ENCODE results near the gene PCED1B. TPM values are rescaled to one million over a fixed set of nuclear protein-coding genes. Genes with fewer than 3 reads are reported as not detected.
"Not testable (repeated sequence)": the region's sequence is repeated elsewhere in the genome, so short reads cannot be mapped to it uniquely, and the experiment has no call there.

The PCED1B gene
- polyA plus RNA-seq, 1 donor: 0.72 TPM

DNA sequence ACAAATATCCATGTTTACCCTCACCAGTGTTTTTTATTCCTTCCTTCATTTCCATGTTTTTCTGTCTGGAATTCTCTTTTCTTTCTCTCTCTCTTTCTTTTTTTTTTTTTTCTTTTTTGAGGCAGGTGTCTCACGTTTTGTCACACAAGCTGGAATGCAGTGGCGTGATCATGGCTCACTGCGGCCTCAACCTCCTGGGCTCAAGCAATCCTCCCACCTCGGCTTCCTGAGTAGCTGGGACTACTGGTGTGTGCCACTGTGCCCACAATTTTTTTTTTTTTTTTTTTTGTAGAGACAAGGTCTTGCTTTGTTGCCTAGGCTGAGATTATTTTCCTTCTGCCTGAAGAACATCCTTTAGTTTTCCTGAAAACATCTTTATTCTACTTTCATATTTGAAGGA lies 15.4 kb downstream of the PCED1B start:
- DNase-seq: no peak

DNA sequence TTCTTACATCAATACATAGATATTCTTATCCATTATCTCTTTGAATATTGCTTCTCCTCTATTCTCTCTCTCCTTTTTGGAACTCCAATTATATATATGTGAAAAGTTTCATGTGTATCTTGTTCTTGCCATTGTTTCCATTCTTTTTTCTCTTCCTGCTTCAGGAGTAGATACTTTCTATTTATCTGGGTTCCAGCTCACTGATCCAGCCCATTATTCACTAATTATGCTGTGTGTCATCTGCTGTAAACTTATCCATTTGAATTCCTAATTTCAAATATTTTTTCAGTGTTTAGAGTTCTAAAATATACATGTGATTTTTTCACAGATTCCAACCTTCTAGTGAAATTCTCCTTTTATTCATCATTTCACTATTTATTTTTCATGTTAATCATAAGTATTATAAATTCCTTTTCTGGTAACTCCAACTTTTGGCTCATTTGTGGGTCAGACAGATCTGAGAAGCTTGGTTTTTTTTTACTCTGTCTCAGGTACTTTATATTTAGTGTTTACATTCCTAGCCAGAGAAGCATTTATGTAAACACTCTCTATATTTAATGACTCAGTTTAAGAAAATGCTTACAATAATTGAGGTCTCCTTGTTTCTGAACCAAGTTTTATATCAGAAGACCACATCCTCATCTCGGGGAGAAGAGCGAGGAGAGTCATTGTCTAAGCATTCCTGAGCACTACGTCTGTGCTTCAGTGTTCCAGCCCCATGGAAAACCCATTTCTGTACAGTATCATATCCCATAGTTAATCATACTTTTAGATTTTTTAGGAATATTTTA lies 16.2 kb downstream of the PCED1B start:
- DNase-seq: no peak

DNA sequence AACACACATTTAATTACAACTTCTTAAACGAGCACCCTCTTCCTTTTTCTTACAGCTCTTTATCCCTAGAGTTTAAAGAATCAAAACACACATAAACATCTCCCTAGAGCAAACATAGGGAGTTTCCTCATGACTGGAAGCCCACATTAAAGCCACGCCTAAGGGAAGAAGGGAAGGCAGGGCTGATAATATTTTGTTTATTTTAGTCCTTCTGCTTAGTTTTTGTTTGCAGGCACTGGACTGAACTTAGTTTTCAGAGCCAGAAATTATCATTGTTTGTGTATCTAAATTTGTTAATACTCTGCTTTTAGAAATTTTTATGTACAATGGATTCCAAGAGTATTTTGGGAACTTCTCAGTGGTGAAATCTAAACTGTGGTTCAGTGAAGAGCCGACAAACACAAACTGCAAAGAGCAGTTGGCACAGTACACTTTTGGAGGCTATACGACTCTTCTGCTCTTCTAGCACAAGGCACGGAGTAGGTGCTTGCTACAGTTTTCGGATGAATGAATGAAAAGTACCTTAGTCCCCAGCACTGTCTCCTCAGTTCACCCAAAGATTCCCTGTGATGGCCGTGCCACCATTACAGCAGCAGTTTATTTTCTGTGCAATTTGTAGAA lies 18.0 kb downstream of the PCED1B start:
- no peak for DNase-seq

DNA sequence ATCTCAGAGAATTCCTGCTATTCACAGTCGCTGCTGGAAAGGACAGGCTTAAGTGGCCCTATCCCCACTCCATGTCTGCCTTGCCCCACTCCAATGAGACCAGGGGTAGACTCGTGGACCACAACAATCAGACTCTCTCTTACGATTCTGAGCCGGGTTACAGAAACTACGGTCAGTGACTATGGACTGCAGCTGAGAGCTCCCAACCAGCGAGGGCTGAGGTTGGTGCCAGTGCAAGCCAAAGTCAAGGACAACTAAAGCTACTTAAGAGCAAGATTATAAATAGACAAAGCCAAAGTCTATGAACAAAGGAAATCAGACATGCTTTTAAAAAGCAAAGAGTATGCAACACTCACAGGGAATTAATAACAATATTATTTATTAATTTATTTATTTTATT lies 18.7 kb downstream of the PCED1B start:
- DNase-seq: no peak

DNA sequence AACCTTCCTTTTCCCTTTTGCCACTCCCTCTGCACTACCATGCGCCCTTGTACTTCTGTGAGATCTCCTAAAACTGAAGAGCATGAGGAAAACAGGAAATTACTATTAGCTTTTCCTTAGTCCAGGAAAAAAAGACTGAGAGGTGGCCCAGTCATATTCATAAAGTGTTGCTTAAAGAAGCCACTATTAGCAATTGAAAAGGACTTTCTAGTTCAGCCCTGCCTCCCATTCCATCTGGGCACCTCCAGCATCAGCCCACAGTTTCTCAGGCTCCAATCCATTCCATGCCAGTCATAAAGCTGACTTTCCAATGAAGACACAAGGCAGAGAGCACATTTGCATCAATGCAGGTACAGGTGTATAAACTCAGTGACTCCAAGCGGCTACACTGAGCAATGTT lies 20.2 kb downstream of the PCED1B start:
- no peak for DNase-seq

DNA sequence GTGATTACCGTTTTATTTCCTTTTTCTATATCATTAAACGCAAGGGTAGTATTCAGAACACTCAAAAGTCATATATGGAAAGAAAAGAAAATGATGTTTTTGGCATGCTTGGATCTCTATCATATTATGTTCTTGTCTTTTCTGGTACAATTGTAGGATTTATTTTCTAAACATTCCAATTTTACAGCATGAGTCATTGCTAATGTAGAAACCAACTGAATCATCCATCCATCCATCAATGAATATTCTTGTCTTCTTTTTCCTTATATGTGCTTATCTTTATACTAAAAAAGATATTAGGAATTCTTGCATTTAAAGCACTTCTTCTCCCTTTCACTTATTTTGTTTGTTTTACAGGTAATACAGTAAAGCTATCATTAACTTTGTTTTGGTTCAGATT lies 20.7 kb downstream of the PCED1B start:
- no peak for DNase-seq

DNA sequence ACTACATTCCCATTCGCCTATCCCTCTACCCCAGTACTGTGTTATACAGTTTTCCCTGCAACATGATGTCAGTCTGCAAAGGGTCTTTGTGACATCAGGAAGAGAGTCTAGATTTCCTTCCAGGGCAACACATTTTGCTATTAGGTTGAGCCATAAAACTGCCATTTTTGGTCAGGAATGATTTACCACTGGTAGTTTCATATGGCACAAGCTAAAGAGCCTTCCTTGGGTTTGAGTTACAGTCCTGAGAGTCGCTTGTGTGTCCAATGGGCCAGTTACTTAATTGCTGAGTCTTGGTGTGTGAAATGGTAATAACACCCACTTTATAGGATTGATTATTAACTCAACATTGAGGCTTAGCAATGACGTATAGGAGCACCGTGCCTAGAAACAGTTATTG lies 23.0 kb downstream of the PCED1B start:
- no peak for DNase-seq

DNA sequence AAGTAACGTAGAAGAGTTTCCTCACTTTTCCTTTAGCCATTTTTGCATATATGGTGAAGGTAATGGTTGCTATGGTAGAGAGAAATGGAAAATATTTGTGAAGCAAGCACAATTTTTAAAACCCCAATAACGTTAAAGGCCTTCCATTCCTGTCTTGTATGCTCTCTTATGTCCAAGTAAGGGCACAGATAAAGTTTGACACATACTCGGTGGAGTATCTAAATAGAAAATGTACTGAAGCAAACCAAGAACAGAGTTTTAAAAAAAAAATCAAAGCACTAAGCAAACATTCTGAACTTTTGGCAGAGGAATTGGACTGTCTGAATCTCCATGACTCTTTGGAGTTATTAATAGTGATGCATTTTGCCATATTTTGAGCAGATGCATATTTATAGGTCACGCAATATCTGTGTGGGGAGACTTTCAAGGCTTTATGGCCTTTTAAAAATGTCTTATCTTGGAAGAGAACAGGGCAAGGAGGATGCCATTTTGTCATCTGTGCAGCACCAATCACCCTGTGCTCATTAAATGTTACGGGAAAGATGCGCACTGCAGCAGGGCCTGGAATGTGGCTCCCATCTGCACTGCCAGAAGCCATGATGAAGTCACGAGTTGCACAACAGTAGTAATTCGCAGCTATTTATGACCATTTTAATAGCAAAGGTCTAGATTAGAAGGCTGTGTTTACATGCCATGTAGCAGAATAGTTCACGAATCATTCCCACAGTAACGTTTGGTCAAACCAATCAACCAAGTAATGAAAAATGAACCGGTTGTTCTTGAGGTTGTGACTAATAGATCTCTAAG lies 23.6 kb downstream of the PCED1B start:
- no peak for DNase-seq

DNA sequence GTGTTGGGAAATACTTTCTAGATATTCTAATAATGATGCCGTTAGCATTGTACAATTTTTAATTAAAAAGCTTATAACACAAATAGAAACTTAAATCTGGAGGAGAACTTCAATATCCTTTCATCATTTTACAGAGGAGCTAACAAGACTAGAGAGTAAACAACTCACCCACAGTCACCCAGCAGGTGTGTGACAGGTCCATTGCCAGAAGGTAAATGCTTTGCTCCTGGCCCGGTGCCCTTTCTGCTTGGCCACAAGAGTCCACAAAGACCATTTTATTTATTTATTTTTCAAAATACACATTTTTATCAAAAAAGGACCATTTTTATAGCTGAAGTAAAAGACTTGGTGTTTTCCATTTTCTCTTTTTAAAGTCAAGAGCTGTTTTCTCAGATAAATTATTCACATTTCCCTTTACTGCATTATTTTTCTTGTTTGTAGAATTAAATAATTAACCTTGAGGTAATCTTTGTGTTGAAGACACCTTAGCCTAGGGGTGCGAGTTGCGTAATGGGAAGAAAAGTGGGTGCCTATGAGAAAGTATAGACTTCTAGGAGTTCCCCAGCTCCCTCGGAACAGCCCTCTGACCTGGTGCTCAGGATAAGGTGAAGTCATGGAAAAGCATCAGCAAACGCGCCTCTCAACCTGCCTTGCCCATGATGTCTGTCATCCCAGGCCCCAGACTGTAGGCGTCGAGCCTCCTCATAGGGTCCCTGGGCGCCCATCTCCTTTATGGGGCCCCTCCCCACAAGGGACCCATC lies 26.7 kb downstream of the PCED1B start:
- no peak for DNase-seq

DNA sequence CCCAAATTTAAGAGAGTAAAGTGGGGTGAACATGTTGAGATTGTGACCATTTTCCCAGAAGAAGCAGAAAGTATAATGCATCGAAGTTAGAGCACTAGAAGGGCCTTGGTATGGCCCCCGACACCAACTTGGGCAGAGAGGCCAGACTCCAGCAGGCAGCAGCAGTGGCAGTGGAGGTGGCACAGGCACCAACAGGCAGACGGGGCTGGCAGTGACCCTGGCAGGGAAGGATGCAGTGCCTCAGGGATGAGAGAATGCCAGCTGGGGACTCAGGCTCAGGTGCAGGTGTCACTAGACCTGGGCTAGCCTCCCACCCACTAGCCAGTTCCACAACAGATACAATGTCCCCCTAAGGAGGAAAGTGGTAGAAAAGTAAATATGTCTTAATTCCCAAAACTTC lies 28.0 kb downstream of the PCED1B start:
- DNase-seq: no peak

DNA sequence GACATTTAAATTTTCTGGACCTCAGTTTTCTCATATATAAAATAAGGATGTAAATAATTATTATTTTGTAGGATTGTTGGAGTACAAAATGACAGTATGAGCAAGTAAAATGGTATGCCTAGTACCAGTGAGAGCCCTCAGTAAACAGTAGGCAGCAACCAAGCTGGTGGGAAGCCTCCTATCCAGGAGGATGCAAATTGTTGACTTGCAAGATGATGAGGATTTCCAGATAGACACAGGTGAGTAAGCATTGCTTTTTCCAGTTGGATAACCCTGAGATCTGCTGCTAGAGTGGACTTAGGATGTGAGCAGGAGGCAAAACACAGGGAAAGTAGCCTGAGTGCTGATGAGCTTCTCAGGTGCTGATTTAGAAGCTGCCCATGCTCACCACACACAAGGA lies 28.5 kb downstream of the PCED1B start:
- no peak for DNase-seq

DNA sequence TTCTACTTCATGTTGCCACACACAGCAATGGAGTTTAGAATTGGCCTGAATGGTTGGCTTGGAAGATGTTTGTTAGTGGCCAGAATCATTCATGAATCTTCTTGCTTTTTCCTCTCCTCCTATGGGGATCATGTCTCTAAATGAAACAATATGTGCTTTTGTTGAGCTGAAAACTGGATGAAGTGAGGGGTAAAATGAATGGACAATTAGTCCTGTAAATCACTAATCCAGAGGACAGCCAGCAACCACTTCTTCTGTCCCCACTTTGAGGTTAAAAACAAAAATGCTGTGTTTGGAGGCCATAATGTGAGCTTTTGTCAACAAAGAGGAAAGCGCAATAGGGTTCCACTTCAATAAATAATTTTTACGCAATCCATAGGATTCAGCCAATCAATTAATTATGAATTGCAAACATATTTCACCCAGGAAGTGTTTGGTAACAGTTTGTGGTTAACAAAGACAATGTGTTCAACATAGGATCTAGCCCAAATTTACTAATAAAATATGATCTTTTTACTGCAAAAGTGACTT lies 30.7 kb downstream of the PCED1B start:
- DNase-seq: no peak

DNA sequence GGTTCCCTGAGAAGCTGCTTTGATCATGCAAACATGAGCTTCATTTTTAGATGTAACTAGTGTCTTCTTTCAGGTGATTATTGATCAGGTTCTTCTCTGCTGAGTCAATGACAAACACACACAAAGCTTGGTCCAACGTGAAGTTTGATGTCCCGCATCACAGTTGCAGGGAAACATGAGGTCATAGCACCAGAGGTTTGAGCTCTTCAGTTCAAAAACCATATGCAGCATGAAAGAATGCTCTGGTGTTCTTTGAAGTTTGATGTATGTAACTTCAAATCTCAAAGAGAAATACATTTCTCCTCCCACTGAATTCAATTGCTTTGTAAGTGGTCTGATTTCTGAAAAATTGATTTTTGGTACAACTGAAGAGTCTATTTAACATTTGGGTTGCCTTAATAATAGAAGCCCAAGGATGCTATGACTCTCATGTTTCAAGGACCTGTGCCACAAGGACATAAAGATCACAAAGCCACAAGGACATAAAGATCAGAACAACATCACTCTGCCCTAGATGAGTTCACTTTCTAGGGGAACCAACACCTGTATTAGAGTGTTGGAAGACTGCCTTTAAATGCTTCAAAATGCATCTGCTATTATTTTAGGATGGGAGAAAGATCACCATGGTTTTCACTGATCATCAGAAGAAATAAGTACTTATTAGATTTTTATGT lies 31.4 kb downstream of the PCED1B start:
- no peak for DNase-seq

DNA sequence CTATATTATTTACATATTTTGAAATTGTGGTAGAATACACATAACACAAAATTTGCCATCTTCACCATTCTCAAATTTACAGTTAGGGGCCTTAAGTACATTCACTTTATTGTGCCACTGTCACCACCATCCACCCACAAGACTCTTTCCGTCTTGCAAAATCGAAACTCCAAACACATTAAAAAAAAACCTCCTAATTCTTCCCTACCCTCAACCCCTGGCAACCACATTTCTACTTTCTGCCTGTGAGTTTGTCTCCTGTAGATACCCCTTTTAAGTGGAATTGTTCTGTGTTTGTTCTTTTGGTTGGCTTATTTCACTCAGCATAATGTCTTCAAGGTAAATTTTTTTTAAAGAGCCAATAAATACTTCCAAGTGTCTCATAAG lies 32.0 kb downstream of the PCED1B start:
- DNase-seq: no peak

DNA sequence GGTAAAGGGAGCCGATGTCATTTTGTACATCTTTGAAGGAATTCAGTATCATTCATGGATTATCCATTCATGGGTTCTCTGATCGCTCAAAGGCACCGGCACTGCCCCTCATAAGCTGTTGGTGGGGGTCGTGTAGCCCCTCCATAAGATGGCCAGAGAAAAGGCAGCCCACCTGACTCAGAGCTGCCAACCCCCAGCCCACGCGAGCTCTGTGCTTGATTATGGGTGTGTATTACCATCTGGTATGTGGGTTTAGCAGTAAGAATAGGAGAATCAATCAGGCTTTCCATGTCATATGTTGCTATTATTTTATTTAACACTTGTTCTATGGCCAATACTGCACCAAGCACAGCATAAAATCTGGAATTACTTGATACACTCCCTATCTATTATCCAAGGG lies 32.4 kb downstream of the PCED1B start:
- DNase-seq: no peak

DNA sequence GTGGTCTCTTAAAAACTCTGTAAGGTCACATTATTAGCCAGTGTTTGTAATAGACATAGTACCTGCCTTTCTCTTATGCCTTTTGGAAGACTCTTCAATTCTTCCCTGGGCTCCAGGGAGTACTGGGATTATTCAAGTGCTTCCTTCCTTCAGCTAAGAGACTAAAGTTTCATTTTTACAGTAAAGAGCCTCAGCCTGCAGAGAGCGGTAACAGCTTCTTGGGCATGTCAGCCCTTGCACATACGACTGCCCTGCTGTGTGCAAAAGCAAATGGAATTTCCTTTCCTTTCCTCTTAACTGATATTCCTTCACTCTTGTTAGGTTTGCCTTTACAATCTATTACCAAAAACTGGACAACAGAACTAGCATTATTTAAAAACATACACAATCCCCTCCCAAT lies 33.3 kb downstream of the PCED1B start:
- DNase-seq: no peak

DNA sequence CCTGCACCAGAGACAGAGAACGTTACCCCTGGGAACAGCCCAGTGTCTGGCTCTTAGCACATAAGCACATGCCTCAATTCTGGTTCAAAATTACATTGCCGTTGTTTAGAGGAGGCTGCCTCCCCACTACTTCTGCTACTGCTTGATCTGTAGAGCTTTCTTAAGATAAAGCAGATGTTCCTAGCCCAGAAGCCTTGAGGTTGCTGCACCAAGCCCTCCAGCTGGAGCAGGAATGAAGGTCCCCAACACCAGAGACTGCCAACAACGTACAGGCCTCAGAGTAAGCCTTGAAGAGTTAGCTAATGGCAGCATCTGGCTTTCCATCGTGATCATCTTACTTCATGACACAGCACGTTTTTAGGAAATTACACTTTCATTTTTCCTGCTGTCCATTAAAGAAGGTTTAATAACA lies 35.1 kb downstream of the PCED1B start:
- no peak for DNase-seq

DNA sequence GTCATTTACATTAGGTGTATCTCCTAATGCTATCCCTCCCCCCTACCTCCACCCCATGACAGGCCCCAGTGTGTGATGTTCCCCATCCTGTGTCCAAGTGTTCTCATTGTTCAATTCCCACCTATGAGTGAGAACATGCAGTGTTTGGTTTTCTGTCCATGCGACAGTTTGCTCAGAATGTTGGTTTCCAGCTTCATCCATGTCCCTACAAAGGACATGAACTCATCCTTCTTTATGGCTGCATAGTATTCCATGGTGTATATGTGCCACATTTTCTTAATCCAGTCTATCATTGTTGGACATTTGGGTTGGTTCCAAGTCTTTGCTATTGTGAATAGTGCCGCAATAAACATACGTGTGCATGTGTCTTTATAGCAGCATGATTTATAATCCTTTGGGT lies 37.9 kb downstream of the PCED1B start:
- DNase-seq: not testable (repeated sequence)

DNA sequence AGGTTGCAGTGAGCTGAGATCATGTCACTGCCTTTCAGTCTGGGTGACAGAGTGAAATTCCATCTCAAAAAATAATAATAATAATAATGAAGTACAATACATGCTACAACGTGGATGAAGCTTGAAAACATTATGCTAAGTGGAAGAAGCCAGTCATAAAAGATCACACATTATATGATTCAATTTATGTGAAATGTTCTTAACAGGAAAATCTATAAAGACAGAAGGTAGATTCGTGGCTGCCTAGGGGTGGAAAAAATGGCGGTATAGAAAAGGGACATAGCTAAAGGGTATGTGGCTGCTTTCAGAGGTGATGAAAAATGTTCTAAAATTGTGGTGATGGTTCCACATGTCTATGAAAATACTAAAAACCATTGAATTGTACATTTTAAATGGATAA lies 41.3 kb downstream of the PCED1B start:
- DNase-seq: no peak

DNA sequence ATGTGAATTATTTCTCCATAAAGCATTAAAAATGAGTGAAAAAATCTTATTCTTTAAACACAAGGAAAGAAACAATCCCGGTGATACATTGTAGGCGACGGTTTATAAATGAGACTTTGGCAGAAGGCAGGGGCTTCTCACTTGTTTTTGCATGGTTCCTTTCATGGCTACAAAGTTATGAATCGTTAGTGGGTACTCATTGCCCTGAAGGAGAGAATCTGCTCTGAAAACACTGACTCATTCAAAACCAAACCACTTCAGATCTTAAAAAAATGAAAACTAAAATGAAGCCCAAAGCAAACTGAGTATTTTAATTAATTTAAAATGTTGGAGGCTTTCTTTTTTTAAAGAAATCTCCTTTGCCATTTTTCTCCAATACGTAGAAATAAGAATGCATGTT lies 41.7 kb downstream of the PCED1B start:
- DNase-seq: no peak

DNA sequence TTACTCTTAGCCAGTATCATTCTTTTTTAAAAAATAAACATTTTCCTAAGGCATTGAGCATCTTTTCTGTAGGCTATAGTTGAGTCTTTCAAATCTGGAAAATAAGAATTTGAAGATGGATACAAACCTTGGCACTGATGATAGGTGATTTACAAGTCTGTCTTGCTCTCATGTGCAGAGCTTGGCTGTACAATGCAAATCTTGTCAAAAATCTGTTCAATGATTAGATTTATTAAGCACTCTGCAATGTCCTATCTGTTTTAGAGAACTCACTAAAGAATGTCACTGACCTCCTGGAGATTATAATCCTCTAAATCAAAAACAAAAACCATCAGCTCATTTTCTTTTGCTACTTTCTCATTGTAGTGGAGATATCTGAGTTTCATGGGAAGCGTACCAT lies 43.2 kb downstream of the PCED1B start:
- DNase-seq: no peak

DNA sequence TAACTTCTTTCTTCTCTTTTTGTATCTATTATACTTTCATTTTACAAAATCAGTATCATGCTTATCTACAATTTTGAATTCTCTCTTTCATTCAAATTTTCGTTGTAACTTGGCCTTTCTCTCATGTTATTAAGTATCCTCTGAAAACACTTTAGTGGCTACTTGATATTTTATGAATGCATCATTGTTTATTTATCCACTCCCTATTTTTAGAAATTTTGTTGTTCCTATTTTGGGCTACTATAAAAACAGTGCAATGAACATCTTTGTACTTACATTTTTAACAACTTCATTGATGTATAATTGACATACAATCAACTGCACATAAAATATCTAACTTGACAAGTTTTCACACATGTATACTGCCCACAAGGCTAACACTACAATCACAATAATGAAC lies 44.3 kb downstream of the PCED1B start:
- DNase-seq: no peak
